NCI-H1417 (cell line): ENCODE measurements around the gene LSM5.

Source experiments
- DNase-seq, 3 experiments: peaks; one replicate each; lab custom pipeline; 2025; lab: John Stamatoyannopoulos, UW

Gene LSM5

DNA sequence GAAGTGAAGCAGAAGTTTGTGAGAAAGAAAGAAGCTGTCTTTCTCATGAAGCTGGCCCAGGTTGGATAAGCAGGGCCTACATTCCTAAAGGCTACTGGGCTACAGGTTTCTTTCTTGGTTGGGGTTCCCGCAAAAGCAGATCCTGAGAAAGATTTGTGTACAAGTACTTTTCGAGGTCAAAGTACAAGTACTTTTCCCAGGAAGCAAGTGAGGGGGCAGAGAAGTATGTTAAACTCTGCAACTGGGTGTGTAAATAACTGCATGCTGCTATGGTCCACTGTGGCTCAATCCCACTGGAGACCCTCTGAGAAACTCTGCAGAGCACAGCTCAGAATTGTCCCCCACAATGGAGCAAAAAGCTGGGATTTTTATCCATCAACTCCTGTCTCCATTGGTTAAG, 28.7 kb downstream of the LSM5 start:
- DNase-seq: no peak

DNA sequence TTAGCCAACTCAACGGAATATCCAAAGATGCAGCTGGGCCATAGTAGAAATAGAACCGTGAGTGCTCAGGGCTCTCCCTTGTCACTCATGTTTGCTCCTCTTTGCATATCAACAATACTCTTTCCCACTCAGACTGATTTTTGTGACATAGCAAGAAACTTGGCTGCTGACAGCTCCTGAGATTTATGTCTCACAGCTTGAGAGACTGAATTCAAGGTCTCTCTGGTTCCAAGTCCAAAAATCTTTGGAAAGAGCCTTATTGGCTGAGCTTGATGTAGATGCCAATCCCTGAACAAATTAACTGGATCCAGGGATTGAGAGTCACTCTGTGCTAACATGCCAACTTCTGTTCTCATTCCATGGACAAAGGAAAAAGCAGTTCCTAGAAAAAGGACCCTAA, 30.4 kb downstream of the LSM5 start:
- DNase-seq: no peak

DNA sequence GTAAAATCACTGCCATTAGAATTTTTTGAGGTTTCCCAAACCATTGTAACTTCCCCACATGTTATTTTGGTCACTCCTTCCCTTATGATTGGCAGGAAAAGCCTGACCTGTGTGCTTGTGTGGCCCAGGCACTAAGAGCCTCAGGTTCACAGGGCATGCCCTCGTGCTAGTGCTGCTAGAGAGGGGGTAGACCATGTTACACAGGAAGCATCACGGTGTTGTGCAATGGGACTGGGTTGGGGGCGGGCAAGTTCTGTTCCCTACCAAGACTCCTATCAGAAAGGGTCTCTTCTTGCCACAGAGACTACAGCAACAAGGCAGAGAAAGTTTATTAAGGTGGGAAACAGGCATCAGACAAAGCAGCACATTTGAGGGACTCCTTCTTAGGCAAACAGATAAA, 32.2 kb downstream of the LSM5 start:
- no peak for DNase-seq

DNA sequence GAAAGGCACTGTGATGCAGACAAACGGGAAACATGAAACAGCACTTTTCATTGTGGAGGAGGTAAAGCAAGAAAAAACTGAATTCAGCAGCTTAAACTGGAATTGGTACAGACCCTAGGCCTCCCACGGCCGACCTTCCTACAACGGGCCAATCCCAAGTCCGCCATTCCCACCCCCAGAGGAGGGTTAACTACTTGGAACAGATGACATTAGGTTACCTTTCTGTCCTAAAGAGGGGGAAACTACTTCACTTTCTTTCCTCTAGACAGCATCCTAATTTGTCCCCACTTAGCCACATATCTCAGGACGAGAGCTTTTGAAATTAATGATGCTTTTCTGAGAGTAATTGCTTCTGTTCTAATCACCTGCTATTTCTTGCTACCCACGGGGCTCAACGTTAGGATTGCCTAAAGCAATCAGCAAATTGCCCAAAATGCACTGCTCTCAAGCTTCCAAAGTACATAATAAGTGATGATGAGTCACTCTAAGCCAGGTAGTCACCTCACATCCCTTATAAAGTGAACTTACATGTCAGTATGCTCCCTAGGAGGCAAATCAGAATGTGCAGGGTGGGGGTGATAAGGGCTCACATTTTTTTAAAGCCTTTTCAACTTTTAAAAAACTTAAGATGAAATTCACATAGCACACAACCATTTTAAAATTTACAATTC, 36.7 kb downstream of the LSM5 start:
- peak in 2 of 3 experiments; percentile 17 to 75 for DNase-seq

DNA sequence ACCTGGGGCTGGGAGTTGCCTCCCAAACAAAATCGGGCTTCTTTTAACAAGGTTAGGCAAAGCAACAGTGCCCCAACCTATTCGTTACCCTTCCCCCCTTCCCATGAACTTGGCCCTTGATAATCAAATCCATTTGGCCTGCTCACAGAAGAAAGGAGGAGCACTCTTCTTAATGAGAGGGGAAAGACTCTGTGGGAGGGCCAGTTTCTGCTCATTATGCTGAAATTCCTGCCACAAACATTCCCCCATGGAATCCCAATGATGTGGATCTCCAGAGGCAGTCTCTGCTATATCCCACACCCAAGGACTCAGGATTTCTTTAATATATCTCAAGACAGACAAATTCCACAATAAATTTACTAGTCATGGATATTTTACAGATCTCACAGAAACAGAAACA, 43.0 kb downstream of the LSM5 start:
- no peak for DNase-seq

DNA sequence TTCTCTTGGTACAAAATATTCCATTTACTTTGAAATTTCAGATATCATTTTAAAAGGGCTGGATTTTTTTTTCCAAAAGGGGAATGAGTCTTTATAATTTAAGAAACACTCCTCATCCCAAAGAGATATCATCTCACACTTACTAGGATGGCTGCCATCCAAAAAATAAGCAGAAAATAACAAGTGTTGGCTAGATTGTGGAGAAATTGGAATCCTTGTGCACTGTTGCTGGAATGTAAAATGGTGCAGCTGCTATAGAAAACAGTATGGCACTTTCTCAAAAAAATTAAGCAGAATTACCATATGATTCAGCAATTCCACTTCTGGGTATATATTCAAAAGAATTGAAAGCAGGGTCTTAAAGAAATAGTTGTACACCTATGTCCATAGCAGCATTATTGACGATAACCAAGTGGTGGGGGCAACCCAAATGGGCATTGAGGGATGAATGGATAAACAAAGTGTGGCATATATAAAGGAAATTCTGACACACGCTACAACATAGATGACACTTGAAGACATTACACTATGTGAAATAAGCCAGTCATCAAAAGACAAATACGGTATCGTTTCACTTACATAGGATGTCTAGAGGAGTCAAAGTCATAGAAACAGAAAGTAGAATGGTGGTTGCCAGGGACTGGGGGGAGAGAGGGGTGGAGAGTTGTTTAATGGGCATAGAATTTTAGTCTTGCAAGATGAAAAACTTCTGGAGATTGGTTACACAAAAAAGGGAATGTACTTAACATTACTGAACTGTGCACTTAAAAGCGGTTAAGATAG, 53.8 kb downstream of the LSM5 start:
- DNase-seq: no peak
